Suprapubic skin (tissue), 4 donors: Measurements from ENCODE around the gene WIPF2. TPM values are rescaled to one million over a fixed set of nuclear protein-coding genes. Genes with fewer than 3 reads are reported as not detected.

Source experiments
- DNase-seq, 2 donors: peaks; one replicate each; pipeline ENCODE4 v3.0.0-alpha.2; 2019; ENCODE audit warnings: low spot score in 2 of 2
- H3K27ac ChIP-seq: fragments of 200-600 bp; sonication (generic); one replicate; pipeline ENCODE4 v1.5.1; 2019
- H3K27me3 ChIP-seq: fragments of 200-600 bp; sonication (generic); one replicate; pipeline ENCODE4 v1.5.1; 2019
- H3K36me3 ChIP-seq: fragments of 200-600 bp; sonication (generic); one replicate; pipeline ENCODE4 v1.5.1; 2019
- H3K4me1 ChIP-seq: fragments of 200-600 bp; sonication (generic); one replicate; pipeline ENCODE4 v1.5.1; 2019
- H3K4me3 ChIP-seq: fragments of 200-600 bp; sonication (generic); one replicate; pipeline ENCODE4 v1.5.1; 2019; ENCODE audit warnings: mild to moderate bottlenecking
- H3K9me3 ChIP-seq: fragments of 200-600 bp; sonication (generic); one replicate; pipeline ENCODE4 v1.5.1; 2019
- EP300 ChIP-seq: sonication (generic); formaldehyde crosslinking; IDR thresholded peaks from one replicate; pipeline ENCODE4 v1.6.1; 2017; ENCODE audit warnings: antibody characterized with exemption
- POLR2A ChIP-seq, 2 donors: fragments of 450-650 bp; IDR thresholded peaks; one replicate each; pipeline ENCODE4 v1.6.1; 2017; ENCODE audit warnings: antibody characterized with exemption in 2 of 2, mild to moderate bottlenecking in 2 of 2, moderate library complexity in 2 of 2
- POLR2AphosphoS5 ChIP-seq, 3 donors: sonication (generic); formaldehyde crosslinking; IDR thresholded peaks; one replicate each; pipeline ENCODE4 v1.6.1; 2017; ENCODE audit warnings: antibody characterized with exemption in 3 of 3
- WGBS: methylation state at CpG from one replicate; pipeline ENCODE4 v1.1.5; 2018; 5-methylcytosine and 5-hydroxymethylcytosine counted together
- total RNA-seq, 4 donors: library from RNA; depleted of rRNA; stranded (reverse); fragments of >200 nt; gene quantifications; one replicate each; pipeline ENCODE4 v1.1.0, GENCODE V29; 2016
- TF ChIP-seq, protein P1 (sequence below), 2 donors: fragments of 200-600 bp in 1 of 2; fragments of 450-650 bp in 1 of 2; sonication (generic) in 1 of 2; IDR thresholded peaks; one replicate each; pipeline ENCODE4 v1.5.1; 2016 to 2019; ENCODE audit warnings: antibody characterized with exemption in 2 of 2, mild to moderate bottlenecking in 1 of 2, moderate library complexity in 1 of 2

Gene WIPF2
- total RNA-seq, 4 donors from 2014 or later: 18.2 to 25.5 (median 21.6) TPM

- 19% methylated on average over 3 of the region's 3 CpGs for WGBS
- Histone ChIP-seq H3K27me3 (no peaks in the 10 kb centered on the region), H3K27ac (peak overlapping the region; percentile 72), H3K9me3 (no peaks in the 10 kb centered on the region), H3K4me3 (no peak overlapping the region), H3K4me1 (peaks cover 90% of the 10 kb centered on the region), H3K36me3 (no peaks in the 10 kb centered on the region)
- DNase-seq: peak; percentile 38 to 52
- TF ChIP-seq EP300: no peak
These were observed 88.7 kb downstream of the WIPF2 start for GRCh38 chr17:40307740-40308239.

DNA sequence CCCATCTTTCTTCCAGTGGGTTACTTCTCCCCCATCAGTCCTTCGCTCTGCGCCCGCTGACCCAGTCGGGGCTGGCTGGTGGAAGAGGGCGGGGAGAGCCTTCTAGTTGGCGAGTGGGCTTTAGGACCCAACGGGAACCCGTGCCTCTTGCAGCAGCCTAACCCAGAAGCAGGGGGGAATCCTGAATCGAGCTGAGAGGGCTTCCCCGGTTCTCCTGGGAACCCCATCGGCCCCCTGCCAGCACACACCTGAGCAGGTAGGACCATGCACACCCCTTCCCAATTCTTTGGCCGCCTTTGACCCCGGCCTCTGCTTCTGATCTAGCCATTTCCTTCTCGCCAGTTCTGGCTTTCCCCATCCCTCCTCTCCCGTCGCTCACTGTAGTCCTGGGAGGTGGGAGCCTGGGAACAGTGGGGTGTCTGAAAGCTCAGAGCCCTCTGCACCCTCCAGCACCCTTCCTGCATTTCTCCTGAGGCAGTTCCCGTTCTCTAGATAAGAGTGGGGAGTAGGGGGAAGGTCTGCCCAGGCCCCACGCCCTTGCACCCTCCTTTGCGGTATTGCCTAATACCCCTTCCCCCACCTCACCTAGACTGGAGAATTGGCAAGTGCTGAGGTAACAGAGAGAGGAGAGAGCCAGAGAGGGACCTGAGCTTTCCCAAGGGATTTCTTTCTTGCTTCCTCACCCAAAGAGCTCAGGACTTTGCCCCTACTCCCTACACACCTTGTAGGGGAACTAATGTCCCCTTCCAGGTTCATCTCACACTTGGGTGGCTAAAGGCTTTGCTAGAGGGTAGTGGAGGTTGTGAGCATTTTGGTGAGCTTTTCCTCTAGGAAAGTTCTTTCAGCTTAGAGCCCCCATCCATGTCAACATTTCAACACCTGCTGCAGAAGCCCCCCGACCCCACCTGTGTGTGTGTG, 90.2 kb downstream of the WIPF2 start, which contains the start of gene RARA:
Gene RARA (plus strand): TSS at position 150 of the 918 bp plus-strand sequence. CDS start 22,039 bp downstream, outside the sequence.
- peak within 1 kb of the TSS; percentile 58 for H3K4me3 ChIP-seq
- H3K4me1 ChIP-seq: peaks cover 92% of the 10 kb centered on the region
- no peaks in the 10 kb centered on the region for H3K27me3 ChIP-seq
- TF ChIP-seq, protein P1, sequence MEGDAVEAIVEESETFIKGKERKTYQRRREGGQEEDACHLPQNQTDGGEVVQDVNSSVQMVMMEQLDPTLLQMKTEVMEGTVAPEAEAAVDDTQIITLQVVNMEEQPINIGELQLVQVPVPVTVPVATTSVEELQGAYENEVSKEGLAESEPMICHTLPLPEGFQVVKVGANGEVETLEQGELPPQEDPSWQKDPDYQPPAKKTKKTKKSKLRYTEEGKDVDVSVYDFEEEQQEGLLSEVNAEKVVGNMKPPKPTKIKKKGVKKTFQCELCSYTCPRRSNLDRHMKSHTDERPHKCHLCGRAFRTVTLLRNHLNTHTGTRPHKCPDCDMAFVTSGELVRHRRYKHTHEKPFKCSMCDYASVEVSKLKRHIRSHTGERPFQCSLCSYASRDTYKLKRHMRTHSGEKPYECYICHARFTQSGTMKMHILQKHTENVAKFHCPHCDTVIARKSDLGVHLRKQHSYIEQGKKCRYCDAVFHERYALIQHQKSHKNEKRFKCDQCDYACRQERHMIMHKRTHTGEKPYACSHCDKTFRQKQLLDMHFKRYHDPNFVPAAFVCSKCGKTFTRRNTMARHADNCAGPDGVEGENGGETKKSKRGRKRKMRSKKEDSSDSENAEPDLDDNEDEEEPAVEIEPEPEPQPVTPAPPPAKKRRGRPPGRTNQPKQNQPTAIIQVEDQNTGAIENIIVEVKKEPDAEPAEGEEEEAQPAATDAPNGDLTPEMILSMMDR (IDR thresholded peaks at IDR 0.05): no peak
- TF ChIP-seq POLR2A (IDR thresholded peaks at IDR 0.05) (no peak), POLR2AphosphoS5 (IDR thresholded peaks at IDR 0.05) (no peak), EP300 (no peak)
- no peaks in the 10 kb centered on the region for H3K9me3 ChIP-seq
- H3K27ac ChIP-seq: peak within 1 kb of the TSS; percentile 72
- DNase-seq: peak; percentile 81 to 84
- no peaks in the 10 kb centered on the region for H3K36me3 ChIP-seq
- WGBS: 12% methylated on average over 17 of the region's 20 CpGs

GRCh38 chr17:40309949-40310510, 90.9 kb downstream of the WIPF2 start:
- no peaks in the 10 kb centered on the region for H3K36me3 ChIP-seq
- peak overlapping the region; percentile 61 for H3K27ac ChIP-seq
- WGBS: 51% methylated on average over 2 of the region's 2 CpGs
- H3K27me3 ChIP-seq: no peaks in the 10 kb centered on the region
- no peaks in the 10 kb centered on the region for H3K9me3 ChIP-seq
- H3K4me1 ChIP-seq: peaks cover 92% of the 10 kb centered on the region
- peak; percentile 61 to 70 for DNase-seq
- TF ChIP-seq, protein P1 (IDR thresholded peaks at IDR 0.05): no peak
- TF ChIP-seq POLR2A (IDR thresholded peaks at IDR 0.05): no peak
- no peak for TF ChIP-seq EP300
- no peak for TF ChIP-seq POLR2AphosphoS5 (IDR thresholded peaks at IDR 0.05)
- peak overlapping the region; percentile 58 for H3K4me3 ChIP-seq

DNA sequence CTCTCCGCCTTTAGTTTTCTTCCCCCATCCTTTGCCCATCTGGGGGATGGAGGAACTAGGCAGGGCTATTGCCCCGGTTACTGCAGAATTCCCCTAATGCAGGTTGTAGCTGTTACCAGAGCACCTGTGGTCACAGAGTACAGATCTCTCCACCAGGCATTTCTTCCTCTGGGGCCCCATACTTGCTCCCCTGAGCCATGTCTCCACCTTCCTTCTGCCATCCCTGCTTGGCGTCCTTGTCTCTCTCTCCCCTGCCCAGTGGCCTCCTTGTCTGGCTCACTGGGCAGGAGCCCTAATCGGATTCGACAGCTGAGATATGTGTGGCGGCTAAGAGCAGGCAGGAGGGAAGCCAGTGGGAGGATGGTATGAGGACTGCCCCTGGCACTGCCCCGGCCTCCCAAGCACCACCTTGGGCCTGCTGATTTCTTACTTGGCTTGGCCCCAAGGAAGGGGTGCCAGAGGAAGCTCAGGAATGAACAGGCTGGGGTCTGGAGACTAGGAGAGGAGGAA, 91.8 kb downstream of the WIPF2 start:
- peak; percentile 49 to 54 for DNase-seq
- no peaks in the 10 kb centered on the region for H3K36me3 ChIP-seq
- TF ChIP-seq EP300 (no peak), POLR2A (IDR thresholded peaks at IDR 0.05) (no peak), POLR2AphosphoS5 (IDR thresholded peaks at IDR 0.05) (no peak)
- TF ChIP-seq, protein P1 (IDR thresholded peaks at IDR 0.05): no peak
- H3K9me3 ChIP-seq: no peaks in the 10 kb centered on the region
- H3K27ac ChIP-seq: peak overlapping the region; percentile 65
- no peaks in the 10 kb centered on the region for H3K27me3 ChIP-seq
- peaks cover 100% of the 10 kb centered on the region for H3K4me1 ChIP-seq
- H3K4me3 ChIP-seq: peak overlapping the region; percentile 10
- 49% methylated on average over 6 of the region's 7 CpGs for WGBS

DNA sequence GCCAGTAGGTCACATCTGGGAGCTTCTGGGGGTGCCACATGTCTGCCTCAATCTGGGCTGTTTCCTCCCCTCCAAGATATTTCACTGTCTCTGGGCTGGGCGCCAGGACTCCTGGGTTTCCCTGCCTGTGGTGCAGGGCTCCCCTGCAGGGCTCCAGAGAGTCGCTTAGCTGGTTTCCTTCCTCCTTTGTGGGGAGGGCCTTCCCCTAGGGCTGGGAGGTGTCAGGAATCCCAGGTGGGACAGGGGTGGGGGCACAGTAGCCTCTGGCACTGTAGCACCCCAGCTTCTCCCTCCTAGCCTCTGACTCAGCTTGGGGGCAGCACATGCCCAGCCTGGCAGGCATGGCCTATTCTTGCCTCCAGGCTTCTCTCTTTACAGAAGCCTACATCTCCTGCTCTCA, 92.5 kb downstream of the WIPF2 start:
- H3K4me1 ChIP-seq: peaks cover 100% of the 10 kb centered on the region
- no peaks in the 10 kb centered on the region for H3K27me3 ChIP-seq
- WGBS: 19% methylated on average over 2 of the region's 2 CpGs
- TF ChIP-seq POLR2A (IDR thresholded peaks at IDR 0.05): no peak
- TF ChIP-seq POLR2AphosphoS5 (IDR thresholded peaks at IDR 0.05): no peak
- H3K9me3 ChIP-seq: no peaks in the 10 kb centered on the region
- H3K27ac ChIP-seq: peak overlapping the region; percentile 65
- DNase-seq: peak; percentile 79
- peak overlapping the region; percentile 10 for H3K4me3 ChIP-seq
- H3K36me3 ChIP-seq: no peaks in the 10 kb centered on the region
